PC-9 (cell line): ENCODE measurements around the gene DLG1. TPM values are rescaled to one million over a fixed set of nuclear protein-coding genes. Genes with fewer than 3 reads are reported as not detected.

Experiments used
- BruUV-seq: library from RNA; stranded (reverse); fragments of 400-500 nt; replicated peaks from 2 replicates; lab custom pipeline; 2021; lab: Mats Ljungman, UMichigan
- CTCF ChIA-PET: fragments of 300-600 bp; sonication (Branson Sonifier 250); formaldehyde crosslinking; loops from one replicate; lab custom pipeline; 2022; ENCODE audit warnings: antibody characterized with exemption; lab: Charles Lee
- POLR2A ChIA-PET: fragments of 300-600 bp; sonication (Branson Sonifier 250); formaldehyde crosslinking; loops from one replicate; lab custom pipeline; 2022; ENCODE audit warnings: antibody characterized with exemption; ENCODE audit not compliant: unreplicated experiment; lab: Charles Lee
- DNase-seq, 2 experiments: peaks; one replicate each; pipeline versions ENCODE4 v3.0.0 to v3.0.0-alpha.2; 2015 to 2022; ENCODE audit warnings: mixed read lengths in 1 of 2
- H2AFZ ChIP-seq: fragments of 200-600 bp; sonication (generic); 2 replicates; pipeline ENCODE4 v1.8.1; 2017; ENCODE audit warnings: antibody characterized with exemption
- H3F3A ChIP-seq: fragments of 200-600 bp; sonication (generic); 2 replicates; pipeline ENCODE4 v1.8.1; 2017; ENCODE audit warnings: antibody characterized with exemption, mild to moderate bottlenecking, low read depth; ENCODE audit not compliant: insufficient read depth
- H3K27ac ChIP-seq: fragments of 200-600 bp; sonication (generic); 2 replicates; pipeline ENCODE4 v1.6.1; 2016; ENCODE audit warnings: mixed run types
- H3K27me3 ChIP-seq: fragments of 200-600 bp; sonication (generic); 2 replicates; pipeline ENCODE4 v1.6.1; 2016; ENCODE audit warnings: low read depth, mixed run types; ENCODE audit not compliant: insufficient read depth
- H3K36me3 ChIP-seq: fragments of 200-600 bp; sonication (generic); 2 replicates; pipeline ENCODE4 v1.6.1; 2016; ENCODE audit warnings: low read depth, mixed run types
- H3K4me1 ChIP-seq: fragments of 200-600 bp; sonication (generic); replicated peaks from 2 replicates; pipeline ENCODE4 v1.6.1; 2016; ENCODE audit warnings: mixed run types; ENCODE audit not compliant: insufficient read depth
- H3K4me2 ChIP-seq: fragments of 200-600 bp; sonication (generic); 2 replicates; pipeline ENCODE4 v1.6.1; 2017; ENCODE audit warnings: mixed run types
- H3K4me3 ChIP-seq: fragments of 200-600 bp; sonication (generic); 2 replicates; pipeline ENCODE4 v1.6.1; 2016; ENCODE audit warnings: mixed run types
- H3K79me2 ChIP-seq: fragments of 200-600 bp; sonication (generic); 2 replicates; pipeline ENCODE4 v1.6.1; 2017; ENCODE audit warnings: low read depth, mixed run types
- H3K9me2 ChIP-seq: fragments of 200-600 bp; sonication (generic); 2 replicates; pipeline ENCODE4 v1.8.1; 2017; ENCODE audit warnings: mild to moderate bottlenecking; ENCODE audit not compliant: insufficient read depth
- H3K9me3 ChIP-seq: fragments of 200-600 bp; sonication (generic); 2 replicates; pipeline ENCODE4 v1.8.1; 2016; ENCODE audit warnings: low read depth; ENCODE audit not compliant: insufficient read depth
- H4K20me1 ChIP-seq: fragments of 200-600 bp; sonication (generic); 2 replicates; pipeline ENCODE4 v1.8.1; 2017; ENCODE audit not compliant: insufficient read depth
- CTCF ChIP-seq: fragments of 200-600 bp; sonication (generic); conservative IDR thresholded peaks from 2 replicates; pipeline ENCODE4 v1.6.1; 2017; ENCODE audit warnings: mixed run types, antibody characterized with exemption, mild to moderate bottlenecking, moderate library complexity
- EZH2 ChIP-seq: fragments of 200-600 bp; sonication (generic); IDR thresholded peaks from 2 replicates; pipeline ENCODE4 v1.8.0; 2017; ENCODE audit warnings: antibody characterized with exemption, low read depth
- intact Hi-C: fragments of 100-400 bp; cut with micrococcal nuclease; formaldehyde crosslinking; loops from one replicate; pipeline ENCODE4 v1.10.0; 2022; ENCODE audit not compliant: unreplicated experiment
- total RNA-seq: library from RNA; stranded (reverse); gene quantifications from 2 replicates; pipeline ENCODE4 v1.2.3, GENCODE V29; 2021

Gene DLG1
- total RNA-seq, 1 experiment from 2014 or later, result 201 TPM

DNA sequence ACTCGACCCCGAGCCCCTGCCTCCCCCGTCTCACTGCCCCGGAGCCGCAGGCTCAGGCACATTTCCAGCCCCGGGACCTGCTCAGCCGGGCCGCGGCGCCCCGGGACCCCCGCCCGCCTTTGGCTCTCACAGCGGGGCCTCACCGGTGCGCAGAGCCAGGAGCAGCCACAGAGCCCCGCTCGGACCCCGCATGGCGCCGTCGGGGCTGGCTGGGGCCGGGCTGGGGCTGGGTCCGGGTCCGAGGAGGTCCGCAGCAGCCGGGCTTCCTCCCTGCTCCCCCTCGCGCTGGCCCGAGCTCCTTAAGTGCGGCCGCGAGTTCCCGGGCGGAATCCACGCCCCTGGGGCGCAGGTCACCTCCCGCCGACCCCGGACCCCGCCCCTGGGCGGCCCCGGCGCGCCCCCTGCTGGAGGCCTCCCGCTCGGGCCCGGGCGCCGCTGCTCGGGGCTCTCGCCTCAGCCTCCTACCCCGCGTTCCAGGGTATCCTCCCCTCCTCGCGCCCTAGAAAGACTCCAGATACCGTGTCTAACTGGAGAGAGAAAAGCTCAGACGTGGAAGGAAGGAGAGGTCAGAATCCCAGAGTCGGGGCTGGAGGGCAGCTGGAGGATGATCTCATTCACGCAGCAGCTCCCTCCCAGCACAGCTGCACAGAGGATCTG, 268.8 kb downstream of the DLG1 start, which contains the start of gene MELTF:
TSS of gene MELTF (minus strand) at position 307 of the 657 bp plus-strand sequence. CDS start at position 192, 115 bp downstream.
- Histone ChIP-seq H3F3A (peaks cover 15% of the 10 kb centered on the region), H3K4me2 (peak within 1 kb of the TSS; percentile 89), H2AFZ (peak within 1 kb of the TSS; percentile 92), H3K36me3 (no peaks in the 10 kb centered on the region), H3K27ac (peak within 1 kb of the TSS; percentile 90), H4K20me1 (no peaks in the 10 kb centered on the region), H3K27me3 (no peaks in the 10 kb centered on the region), H3K79me2 (no peaks in the 10 kb centered on the region), H3K4me3 (peak within 1 kb of the TSS; percentile 82), H3K4me1 (peaks cover 19% of the 10 kb centered on the region), H3K9me3 (no peaks in the 10 kb centered on the region), H3K9me2 (no peaks in the 10 kb centered on the region)
- POLR2A ChIA-PET, result interaction anchor here (0.5 to 0.8 kb wide), 7 partner anchors 35 to 1032 kb away, joined by 4 to 13 read pairs (median 5); no protein-coding TSS in a partner anchor
- CTCF ChIA-PET, result interaction anchor here (0.5 to 1.2 kb wide), 9 partner anchors 31 to 719 kb away, joined by 3 to 6 read pairs (median 3); no protein-coding TSS in a partner anchor
- peak; percentile 46 to 90 for DNase-seq
- intact Hi-C loops, result loop anchor here (2.0 kb wide), 1 partner anchor 51 kb away; no protein-coding TSS in a partner anchor
- TF ChIP-seq EZH2, result no peak
- peak; percentile 88 for TF ChIP-seq CTCF
- BruUV-seq, result no TSS peak

- peaks cover 15% of the 10 kb centered on the region for H3F3A ChIP-seq
- H3K4me1 ChIP-seq, result peaks cover 19% of the 10 kb centered on the region
- H3K4me2 ChIP-seq, result peak overlapping the region; percentile 89
- H3K4me3 ChIP-seq, result peak overlapping the region; percentile 82
- no peaks in the 10 kb centered on the region for H3K9me2 ChIP-seq
- no peaks in the 10 kb centered on the region for H3K79me2 ChIP-seq
- TF ChIP-seq CTCF (no peak), EZH2 (no peak)
- BruUV-seq, result no TSS peak
- no peaks in the 10 kb centered on the region for H4K20me1 ChIP-seq
- no peaks in the 10 kb centered on the region for H3K27me3 ChIP-seq
- no peaks in the 10 kb centered on the region for H3K36me3 ChIP-seq
- no peaks in the 10 kb centered on the region for H3K9me3 ChIP-seq
- POLR2A ChIA-PET, result interaction anchor here (0.5 to 0.8 kb wide), 6 partner anchors 36 to 1033 kb away, joined by 4 to 9 read pairs (median 4); no protein-coding TSS in a partner anchor
- H3K27ac ChIP-seq, result no peak overlapping the region
- CTCF ChIA-PET, result interaction anchor here (0.5 to 1.2 kb wide), 12 partner anchors 30 to 808 kb away, joined by 3 to 6 read pairs (median 3); no protein-coding TSS in a partner anchor
- H2AFZ ChIP-seq, result peak overlapping the region; percentile 92
- DNase-seq, result peak in 1 of 2 experiments; percentile 57
- intact Hi-C loops, result loop anchor here (2.0 kb wide), 1 partner anchor 50 kb away; no protein-coding TSS in a partner anchor
Measured at GRCh38 chr3:197028728-197029510, 269.5 kb downstream of the DLG1 start.
